GM13977 (cell line): ENCODE data around the gene RPL36A.

Experiments
- DNase-seq: peaks from one replicate; pipeline ENCODE4 v3.0.0; 2012; ENCODE audit warnings: low spot score
- CTCF ChIP-seq: IDR thresholded peaks from 2 replicates; pipeline ENCODE4 v1.5.1; 2012; ENCODE audit warnings: mild to moderate bottlenecking, control low read depth; ENCODE audit not compliant: insufficient read depth; ENCODE audit errors: extremely low read depth, missing control alignments
- in situ Hi-C: fragments of 300-500 bp; cut with MboI; formaldehyde crosslinking; loops from one replicate; pipeline ENCODE4 v1.12.0; 2022; ENCODE audit warnings: low sequenced_read_pairs, low pct_unique_long_range_greater_than_20kb, mixed read lengths, inconsistent platforms; ENCODE audit not compliant: unreplicated experiment

Gene RPL36A

DNA sequence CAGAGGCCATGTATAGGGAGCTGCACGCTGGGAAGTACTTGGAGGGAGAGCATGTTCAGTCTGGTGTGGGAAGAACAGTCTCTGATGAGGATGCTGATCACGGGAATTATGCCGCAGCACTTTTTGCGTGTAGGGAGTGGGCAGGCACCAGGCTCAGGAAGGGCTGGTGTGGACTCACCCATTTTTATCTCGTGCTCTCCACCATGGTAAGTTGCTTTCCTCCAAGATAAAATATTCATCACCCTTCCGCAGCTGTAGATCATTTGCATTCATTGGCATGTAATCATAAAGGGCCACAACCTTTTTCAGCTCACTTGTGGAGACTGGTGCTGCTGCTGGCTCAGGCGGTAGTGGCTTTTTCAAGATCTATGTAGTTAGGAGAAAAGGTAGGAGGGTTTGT is 30.4 kb upstream of the RPL36A start:
- TF ChIP-seq CTCF = no peak
- in situ Hi-C loops = no loop called here
- DNase-seq = no peak

DNA sequence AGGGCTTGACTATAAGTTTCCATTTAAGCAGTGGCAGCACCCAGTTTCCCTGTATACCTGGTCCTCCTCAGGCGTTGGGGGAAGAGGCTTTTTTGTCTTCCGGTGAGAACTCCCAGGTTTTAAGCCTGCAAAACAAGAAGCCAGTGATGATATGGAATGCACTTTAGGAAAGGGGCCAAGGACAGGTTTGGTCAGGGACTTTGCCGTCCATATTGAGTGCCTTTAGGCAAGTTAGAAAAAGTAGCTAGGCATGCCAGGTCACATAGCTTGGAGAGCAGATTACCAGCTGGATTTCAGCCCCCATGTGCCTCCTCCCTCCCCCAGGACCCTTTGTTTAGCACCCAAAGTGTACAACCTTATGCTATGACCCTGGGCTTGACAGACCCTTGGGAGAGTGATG is 28.7 kb upstream of the RPL36A start:
- TF ChIP-seq CTCF = no peak
- no peak for DNase-seq
- in situ Hi-C loops = no loop called here

DNA sequence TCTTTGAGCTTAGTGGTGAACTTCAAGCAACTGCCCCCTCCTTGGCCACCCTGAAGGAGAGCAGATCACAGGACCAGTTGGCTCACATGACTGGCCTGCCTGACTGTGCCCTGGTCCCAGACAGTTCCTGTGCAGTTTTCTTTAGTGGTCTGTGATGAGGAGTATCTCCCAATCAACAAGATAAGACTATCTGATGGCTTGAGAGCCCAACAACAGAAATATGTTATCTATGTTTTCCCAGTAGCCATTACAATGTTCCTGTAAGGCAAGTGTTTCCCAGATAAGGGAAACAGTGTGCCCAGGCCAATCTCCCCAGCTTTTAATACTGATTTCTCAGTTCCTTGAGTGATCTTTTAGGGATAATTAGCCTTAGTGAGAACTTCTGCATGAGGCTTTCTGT is 28.1 kb upstream of the RPL36A start:
- DNase-seq = no peak
- in situ Hi-C loops = no loop called here
- no peak for TF ChIP-seq CTCF

DNA sequence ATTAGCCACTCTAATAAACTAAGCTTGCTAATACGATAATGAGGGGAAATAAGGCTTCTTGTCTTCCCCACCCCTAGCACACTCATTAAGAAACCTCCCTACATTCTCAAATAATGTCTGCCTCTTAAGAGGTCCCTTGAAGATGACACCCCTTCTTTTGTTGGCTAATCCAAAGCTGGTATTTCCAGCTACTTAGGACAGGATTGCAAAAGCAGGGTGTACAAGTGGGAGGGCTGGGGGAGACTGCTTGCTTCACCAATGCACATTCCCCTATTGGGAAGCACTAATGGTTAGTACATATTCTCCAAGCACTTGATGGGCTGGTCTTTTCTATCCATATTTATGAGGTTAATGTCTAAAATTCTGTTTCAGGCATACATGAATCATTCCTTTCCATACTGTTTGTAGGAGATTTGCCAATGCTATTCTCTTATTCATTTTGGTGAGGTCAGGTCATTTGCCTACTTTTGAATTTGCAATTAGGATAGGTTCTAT is 25.5 kb upstream of the RPL36A start:
- no peak for DNase-seq
- TF ChIP-seq CTCF = no peak
- in situ Hi-C loops = no loop called here

- DNase-seq = no peak
- no peak for TF ChIP-seq CTCF
- in situ Hi-C loops = no loop called here
Observed at GRCh38 chrX:101368800-101369199, 22.0 kb upstream of the RPL36A start.

- TF ChIP-seq CTCF = no peak
- DNase-seq = no peak
Observed at GRCh38 chrX:101369687-101370086, 21.1 kb upstream of the RPL36A start.

DNA sequence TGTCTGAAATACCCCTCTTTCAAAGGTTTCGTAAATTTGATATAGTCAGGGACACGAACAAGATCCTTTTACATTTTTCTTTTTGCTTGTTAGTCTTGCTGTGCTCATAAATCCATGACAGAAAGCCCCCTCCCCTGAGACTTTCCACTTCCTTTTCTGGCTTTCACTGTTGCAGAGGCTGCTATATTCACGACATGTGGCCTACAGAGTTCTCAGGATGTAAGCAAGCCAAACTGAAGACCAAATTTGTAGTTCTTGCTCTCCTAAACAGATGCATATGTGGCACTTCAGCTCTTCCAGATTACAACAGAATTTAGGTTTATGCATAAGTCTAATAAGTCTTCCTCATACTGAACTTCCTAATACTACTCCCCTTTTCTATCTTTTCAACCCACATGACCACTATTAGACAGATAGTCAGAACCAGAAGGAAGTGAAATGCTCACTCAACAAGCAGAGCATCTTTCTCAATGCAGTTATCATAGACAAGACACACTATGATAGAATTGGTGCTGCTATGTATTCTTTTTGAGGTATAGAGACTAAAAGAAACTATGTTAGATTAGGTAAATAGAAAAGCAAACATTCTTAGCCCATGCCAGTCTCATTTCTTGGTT is 19.8 kb upstream of the RPL36A start:
- DNase-seq = no peak
- TF ChIP-seq CTCF = no peak
- in situ Hi-C loops = no loop called here

More at GRCh38 chrX:101369687-101370086, 21.1 kb upstream of the RPL36A start:
- in situ Hi-C loops = no loop called here
